ENCODE measurements around the gene AKNA.

AKNA gene

GRCh38 chr9:114378016-114378415 is 9.8 kb downstream of the AKNA start:
- no peak for DNase-seq (ENCODE audit: low read depth, low spot score)

DNA sequence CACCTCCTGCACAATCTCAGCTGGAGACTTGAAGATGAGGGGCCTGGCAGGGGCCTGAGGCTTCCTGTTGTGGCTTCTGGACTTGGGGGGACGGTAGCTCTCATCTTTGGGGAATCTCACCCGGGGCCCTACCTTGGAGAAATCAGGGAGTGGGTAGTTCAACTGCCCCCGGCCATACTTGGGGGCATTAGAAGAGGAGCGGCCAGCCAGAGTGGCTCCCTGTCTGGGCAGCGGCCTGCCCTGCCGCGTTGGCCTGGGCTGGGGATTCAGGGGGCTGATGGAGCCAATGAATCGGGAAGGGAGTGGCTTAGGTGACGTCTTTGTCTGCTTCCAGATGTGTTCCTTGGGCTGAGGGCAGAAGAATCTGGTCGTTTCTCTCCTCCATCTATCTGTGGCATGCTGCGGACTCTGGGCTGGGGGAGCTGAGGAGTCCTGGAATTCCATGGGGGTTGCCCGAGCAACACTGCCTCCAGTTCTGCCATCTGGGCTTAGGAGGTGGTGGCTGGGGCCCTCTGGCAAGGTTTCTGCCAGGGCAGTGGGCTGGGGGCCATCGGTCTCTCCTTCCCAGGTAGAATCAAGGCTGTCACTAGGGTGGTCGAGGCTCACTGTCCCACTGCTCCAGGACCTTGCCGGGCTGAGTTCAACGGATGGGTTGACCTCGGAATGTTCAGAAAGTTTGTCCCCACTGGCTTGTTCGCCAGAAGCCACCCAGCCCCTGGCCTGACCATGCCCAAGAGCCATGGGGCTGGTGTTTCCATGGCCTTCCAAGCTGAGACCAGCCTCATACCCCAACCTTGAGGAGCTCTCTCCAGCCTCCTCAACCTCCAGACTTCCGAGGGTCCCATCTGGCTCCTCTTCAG is 11.0 kb downstream of the AKNA start:
- DNase-seq (ENCODE audit: low read depth, low spot score) = no peak

DNA sequence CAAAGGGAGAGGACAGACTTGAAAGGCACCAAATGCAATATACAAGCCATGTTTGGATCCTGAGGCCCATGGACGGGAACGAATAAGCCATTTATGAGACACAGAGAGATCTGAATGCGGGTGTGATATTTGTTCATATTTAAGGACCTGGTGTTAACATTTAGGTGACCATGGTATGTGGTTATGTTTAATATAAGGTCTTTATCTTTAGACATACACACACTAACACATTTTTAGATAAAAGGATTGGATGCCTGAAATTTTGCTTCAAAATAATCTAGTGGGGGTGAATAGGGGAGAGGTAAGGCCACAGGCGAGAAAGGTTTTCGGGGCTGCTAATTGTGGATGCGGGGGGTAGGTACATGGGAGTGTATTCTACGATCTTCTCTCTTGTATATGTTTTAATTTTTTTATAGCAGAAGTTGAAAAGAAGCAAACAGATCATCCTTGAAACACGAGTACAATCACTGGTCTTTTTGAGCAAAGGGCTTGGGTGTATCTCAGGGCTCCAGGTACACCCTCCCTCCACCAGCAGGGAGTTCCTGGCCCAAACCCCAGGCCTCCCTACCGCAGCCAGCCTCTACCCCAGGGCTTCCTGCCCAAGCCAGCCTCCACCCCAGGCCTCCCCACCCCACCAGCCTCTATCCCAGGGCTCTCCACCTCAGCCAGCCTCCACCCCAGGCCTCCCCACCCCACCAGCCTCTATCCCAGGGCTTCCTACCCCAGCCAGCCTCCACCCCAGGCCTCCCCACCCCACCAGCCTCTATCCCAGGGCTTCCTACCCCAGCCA is 12.2 kb downstream of the AKNA start:
- DNase-seq (ENCODE audit: low read depth, low spot score) = no peak

DNA sequence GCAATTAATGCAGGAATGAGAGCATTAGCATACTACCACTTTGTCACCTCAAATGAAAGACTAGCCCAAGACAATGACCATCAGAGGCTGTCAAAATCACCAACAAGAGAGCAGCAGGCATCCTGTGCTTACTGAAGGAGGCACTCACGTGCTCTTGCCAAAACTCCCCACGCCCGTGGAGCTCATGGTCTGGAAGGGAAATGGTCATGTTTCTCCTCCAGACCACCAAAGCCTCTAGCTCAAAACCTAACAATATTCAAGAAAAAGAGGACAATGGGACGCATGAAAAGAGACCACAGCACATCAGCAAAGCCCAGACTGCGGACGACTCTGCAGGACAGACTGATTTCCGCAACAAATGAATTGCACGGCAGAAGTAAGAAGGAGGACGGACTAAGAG is 12.8 kb downstream of the AKNA start:
- DNase-seq (ENCODE audit: low read depth, low spot score) = no peak

DNA sequence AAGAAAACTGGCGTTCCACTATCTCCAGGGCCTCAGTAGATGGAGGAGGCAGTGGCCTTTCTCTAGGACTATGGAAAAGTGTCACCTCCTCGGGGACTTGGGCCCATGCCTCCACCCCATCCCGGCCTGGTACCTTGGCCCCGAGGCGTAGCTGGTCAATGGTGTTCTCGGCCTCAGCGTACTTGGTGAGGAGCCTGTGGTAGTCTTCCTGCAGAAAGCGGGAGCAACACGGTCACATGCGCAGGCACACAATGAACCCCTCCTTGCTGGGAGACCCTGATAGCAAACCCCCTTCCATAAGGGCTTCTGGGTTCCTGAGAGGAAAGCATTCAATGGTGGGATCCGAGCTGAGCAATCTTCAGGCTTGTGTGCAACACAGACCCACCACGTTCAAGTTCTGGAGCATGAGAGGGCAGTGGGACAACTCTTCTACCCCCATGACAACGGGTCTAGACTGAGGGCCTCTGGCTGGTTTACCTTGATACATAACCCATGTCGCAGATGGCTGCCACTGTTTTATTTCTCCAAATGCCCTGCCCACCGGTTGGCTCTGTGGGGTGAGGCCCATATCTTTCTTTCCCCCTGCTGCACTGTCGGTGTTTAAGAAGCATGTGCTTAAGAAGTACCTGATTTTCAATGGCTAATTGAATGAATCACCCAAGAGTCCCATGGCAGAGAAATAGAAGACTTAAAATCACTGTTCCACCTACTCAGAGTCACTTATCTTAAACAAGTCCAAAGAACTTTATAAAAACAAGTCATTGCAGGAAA is 13.6 kb downstream of the AKNA start:
- DNase-seq (ENCODE audit: low read depth, low spot score) = no peak

DNA sequence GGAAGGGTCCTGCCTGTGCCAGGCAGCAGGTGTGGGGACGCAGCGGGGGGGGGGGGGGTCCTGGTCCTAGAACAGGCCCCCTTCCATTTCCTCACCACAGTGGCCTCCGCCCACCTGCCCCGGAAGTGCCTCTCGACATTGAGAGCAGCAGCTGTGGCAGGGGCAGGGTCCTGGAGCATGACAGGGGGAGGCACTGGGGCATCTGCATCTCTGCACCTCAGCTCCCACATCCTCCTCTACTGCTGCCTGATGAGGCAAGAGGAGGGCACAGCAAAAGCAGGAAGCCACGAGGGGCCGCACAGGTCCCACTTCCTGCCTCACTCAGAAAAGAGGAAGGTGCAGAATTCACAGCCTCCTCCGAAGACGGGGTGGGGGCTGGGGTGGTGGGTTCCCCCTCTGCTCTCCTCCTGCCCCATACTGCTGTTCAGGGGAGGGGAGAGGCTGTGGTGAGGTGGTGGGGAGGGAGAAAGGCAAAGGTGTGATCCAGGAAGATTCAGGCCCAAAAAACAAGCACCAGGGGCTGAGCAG is 14.8 kb downstream of the AKNA start:
- no peak for DNase-seq (ENCODE audit: low read depth, low spot score)

GRCh38 chr9:114371973-114372917 is 15.5 kb downstream of the AKNA start:
- DNase-seq (ENCODE audit: low read depth, low spot score) = no peak

DNA sequence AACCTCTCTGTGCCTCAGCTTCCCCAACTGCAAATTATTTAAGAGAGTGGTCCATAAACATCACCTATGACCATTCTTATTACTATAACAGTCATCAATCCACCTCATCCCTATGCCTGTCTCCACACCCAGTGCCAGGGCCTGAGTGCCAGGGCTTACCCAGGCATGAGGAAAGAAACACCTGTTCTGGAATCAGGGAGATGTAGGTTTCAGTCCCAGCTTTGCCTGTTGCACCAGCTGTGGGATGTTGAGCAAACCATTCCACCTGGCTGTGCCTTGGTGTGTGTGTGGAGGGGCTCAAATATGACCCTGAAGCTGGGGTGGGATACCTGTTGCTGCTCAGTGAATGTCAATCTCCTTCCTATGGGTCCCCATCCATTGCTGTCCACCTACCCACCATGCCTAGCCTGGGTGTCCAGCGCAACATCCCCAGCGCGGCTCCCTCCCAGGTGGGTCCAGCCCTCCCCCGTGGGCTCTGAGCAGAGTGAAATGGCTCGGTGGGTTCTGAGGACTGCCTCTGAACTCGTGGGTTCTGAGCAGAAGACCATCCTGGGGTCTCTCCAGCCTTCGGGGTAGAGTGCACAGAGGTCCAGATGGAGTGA is 16.3 kb downstream of the AKNA start:
- no peak for DNase-seq (ENCODE audit: low read depth, low spot score)

DNA sequence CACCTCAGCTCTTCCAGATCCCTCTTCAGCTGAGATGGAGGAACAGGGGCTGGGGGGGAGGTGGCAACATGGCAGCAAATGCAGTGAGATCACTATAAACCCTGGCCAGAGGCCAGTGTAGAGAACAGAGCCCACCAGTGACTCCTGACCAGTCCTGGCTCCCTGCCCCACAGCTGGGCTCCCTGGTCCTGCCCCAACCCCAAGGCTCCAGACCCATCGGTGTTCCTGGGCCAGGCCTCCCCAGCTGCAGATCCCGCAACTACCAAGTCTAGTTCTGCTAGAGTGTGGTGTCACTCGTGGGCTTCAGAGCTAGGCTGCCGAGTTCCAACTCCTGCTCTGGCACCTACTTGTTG is 16.8 kb downstream of the AKNA start:
- DNase-seq (ENCODE audit: low read depth, low spot score) = no peak

- no peak for DNase-seq (ENCODE audit: low read depth, low spot score)
These were observed 17.4 kb downstream of the AKNA start for GRCh38 chr9:114370251-114370967.

GRCh38 chr9:114369216-114370130 is 18.3 kb downstream of the AKNA start:
- DNase-seq (ENCODE audit: low read depth, low spot score) = no peak

- no peak for DNase-seq (ENCODE audit: low read depth, low spot score)
These were observed 19.8 kb downstream of the AKNA start for GRCh38 chr9:114367772-114368569.

- no peak for DNase-seq (ENCODE audit: low read depth, low spot score)
These were observed 20.4 kb downstream of the AKNA start for GRCh38 chr9:114367366-114367765.

GRCh38 chr9:114366334-114367128 is 21.3 kb downstream of the AKNA start:
- DNase-seq (ENCODE audit: low read depth, low spot score) = no peak

DNA sequence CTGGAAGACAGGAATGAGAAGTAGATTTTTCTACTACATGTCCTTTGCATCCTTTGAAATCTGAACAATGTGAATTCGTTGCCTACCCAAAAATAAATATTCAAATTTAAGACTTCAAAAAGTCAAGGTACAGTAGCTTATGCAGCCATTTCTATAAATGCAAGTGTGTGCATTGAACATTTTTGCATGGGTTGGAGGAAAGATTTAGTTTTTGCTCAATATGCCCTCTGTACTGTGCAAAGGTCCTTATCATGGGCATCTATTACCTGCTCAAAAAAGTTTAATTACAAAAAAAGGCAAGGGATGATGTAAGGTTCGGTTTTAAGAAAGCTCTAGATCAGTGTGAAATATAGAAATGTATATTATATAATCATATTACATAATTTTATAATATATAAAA is 22.6 kb downstream of the AKNA start:
- DNase-seq (ENCODE audit: low read depth, low spot score) = no peak

DNA sequence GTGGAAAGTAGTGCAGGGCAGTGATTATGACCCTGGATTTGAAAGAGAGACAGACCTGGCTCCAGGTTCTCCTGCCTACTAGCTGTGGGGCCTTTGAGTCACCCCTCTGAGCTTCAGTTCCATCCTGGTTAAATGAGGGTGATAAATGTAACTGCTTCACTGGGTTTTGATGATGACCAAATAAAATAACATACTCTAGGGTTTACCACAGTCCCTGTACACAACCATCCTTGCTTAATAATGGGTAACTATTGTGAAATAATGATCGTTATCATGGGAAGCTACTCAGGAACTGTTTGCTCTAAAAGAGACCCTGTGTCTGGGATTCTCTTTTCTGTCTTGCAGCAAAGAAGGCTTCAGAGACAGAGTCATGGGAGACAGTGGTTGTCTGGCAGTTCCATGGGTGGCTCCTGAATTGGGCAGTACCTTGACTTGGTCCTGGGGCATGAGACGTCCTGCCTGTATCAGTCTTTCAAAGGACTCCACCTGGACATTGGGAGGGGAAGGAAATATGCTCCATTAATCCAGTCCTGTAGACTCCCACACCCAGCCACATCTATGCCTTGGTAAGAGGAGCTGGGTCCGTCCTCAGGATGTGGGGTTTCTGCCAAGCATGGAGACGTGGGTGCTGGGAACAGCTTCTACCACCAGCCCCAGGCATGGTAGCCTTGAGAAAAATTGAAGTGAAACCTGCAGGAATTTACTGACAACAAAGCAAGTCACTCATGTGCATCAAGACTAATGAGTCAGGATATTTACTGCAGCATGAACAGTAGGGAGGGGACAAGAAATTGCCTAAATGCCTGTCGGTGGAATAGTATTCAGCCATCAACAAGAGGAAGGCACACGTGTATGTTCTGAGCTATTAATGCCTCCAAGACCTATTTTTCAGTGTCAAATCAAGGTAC is 23.4 kb downstream of the AKNA start:
- no peak for DNase-seq (ENCODE audit: low read depth, low spot score)
